K562 (cell line): Measurements from ENCODE around the gene YPEL1. TPM values are rescaled to one million over a fixed set of nuclear protein-coding genes. Genes with fewer than 3 reads are reported as not detected.

ENCODE experiments used
- ATAC-seq: fragments of 200-7000 bp; cut with Tn5 transposase; 3 replicates; pipeline ENCODE4 v1.9.1; 2020; ENCODE audit warnings: moderate library complexity
- BruUV-seq: library from RNA; stranded (reverse); fragments of 400-500 nt; replicated peaks from 2 replicates; lab custom pipeline; 2021; lab: Mats Ljungman, UMichigan
- CTCF ChIA-PET: fragments of 300-600 bp; formaldehyde crosslinking; extraction: SDS; loops from one replicate; lab custom pipeline; 2021; ENCODE audit warnings: low intra/inter-chr PET ratio; lab: Yijun Ruan, JAX
- POLR2A ChIA-PET: fragments of 300-600, 350-650 bp; sonication (Branson Sonifier 250); formaldehyde crosslinking; extraction: SDS; loops from one replicate; lab custom pipeline; 2021; ENCODE audit warnings: antibody characterized with exemption, inconsistent platforms; lab: Yijun Ruan, JAX
- DNase-seq, 4 experiments: peaks; one replicate each; pipeline versions ENCODE4 v3.0.0 to v3.0.0-alpha.2; 2011 to 2018; ENCODE audit warnings: low spot score in 3 of 4, mixed read lengths in 3 of 4; ENCODE audit errors: extremely low read depth in 1 of 4
- FAIRE-seq: peaks from 2 replicates; lab custom pipeline; 2011; peaks lifted over from hg19 to GRCh38; lab: Jason Lieb, UNC
- H2AFZ ChIP-seq: 2 replicates; pipeline ENCODE4 v1.6.0; 2011; ENCODE audit warnings: low read depth, low read length, control low read depth, inconsistent platforms
- H3K27ac ChIP-seq: fragments of 200-600 bp; 3 replicates; pipeline ENCODE4 v1.8.0; 2011; ENCODE audit warnings: low read depth, mild to moderate bottlenecking, control low read depth, inconsistent platforms, low read length, moderate library complexity, mixed read lengths; ENCODE audit errors: extremely low read depth
- H3K27me3 ChIP-seq, 2 experiments: fragments of 300-600 bp in 1 of 2; 2 replicates in 1 of 2; 3 replicates in 1 of 2; pipeline versions ENCODE4 v1.6.0 to v1.8.0; 2011; ENCODE audit warnings: inconsistent platforms in 2 of 2, low read length in 2 of 2, mild to moderate bottlenecking in 1 of 2, mixed read lengths in 1 of 2, moderate library complexity in 1 of 2; ENCODE audit not compliant: control insufficient read depth in 2 of 2, insufficient read depth in 2 of 2
- H3K36me3 ChIP-seq: fragments of 300-600 bp; 3 replicates; pipeline ENCODE4 v1.8.0; 2011; ENCODE audit warnings: mild to moderate bottlenecking, low read length, inconsistent platforms; ENCODE audit not compliant: control insufficient read depth, insufficient read depth
- H3K4me1 ChIP-seq, 2 experiments: fragments of 200-600 bp in 1 of 2; replicated peaks in 1 of 2; 2 replicates in 1 of 2; 3 replicates in 1 of 2; pipeline versions ENCODE4 v1.5.1 to v1.8.0; 2011; ENCODE audit warnings: inconsistent platforms in 2 of 2, low read length in 2 of 2, mild to moderate bottlenecking in 1 of 2, mixed read lengths in 1 of 2, moderate library complexity in 1 of 2; ENCODE audit not compliant: control insufficient read depth in 2 of 2, insufficient read depth in 2 of 2
- H3K4me2 ChIP-seq: 2 replicates; pipeline ENCODE4 v1.6.1; 2011; ENCODE audit warnings: low read length, control low read depth, inconsistent platforms, mixed read lengths; ENCODE audit not compliant: insufficient read depth
- H3K4me3 ChIP-seq: fragments of 200-600 bp; sonication (generic), shearing (Covaris generic); 2 replicates; pipeline ENCODE4 v1.5.1; 2016; ENCODE audit warnings: control low read depth, inconsistent platforms
- H3K79me2 ChIP-seq: fragments of 200-600 bp; 3 replicates; pipeline ENCODE4 v1.8.0; 2011; ENCODE audit warnings: low read length, inconsistent platforms; ENCODE audit not compliant: control insufficient read depth, insufficient read depth
- H3K9ac ChIP-seq, 2 experiments: 2 replicates each; pipeline versions ENCODE4 v1.6.0 to v1.6.1; 2011; ENCODE audit warnings: low read depth in 2 of 2, low read length in 2 of 2, control low read depth in 1 of 2, inconsistent platforms in 1 of 2, mild to moderate bottlenecking in 1 of 2, mixed read lengths in 1 of 2; ENCODE audit not compliant: insufficient read depth in 1 of 2
- H3K9me1 ChIP-seq: one replicate; pipeline ENCODE4 v1.6.0; 2011; ENCODE audit warnings: inconsistent platforms, mild to moderate bottlenecking, low read length, moderate library complexity; ENCODE audit not compliant: control insufficient read depth, insufficient read depth
- H3K9me3 ChIP-seq: replicated peaks from 2 replicates; pipeline ENCODE4 v1.5.1; 2011; ENCODE audit warnings: low read depth, low read length, inconsistent platforms; ENCODE audit not compliant: control insufficient read depth, insufficient read depth
- H4K20me1 ChIP-seq: replicated peaks from 2 replicates; pipeline ENCODE4 v1.6.1; 2011; ENCODE audit warnings: low read length, inconsistent platforms, mixed read lengths; ENCODE audit not compliant: control insufficient read depth, insufficient read depth
- DACH1 ChIP-seq: fragments of 450-650 bp; IDR thresholded peaks from 2 replicates; pipeline ENCODE4 v1.6.1; 2018; ENCODE audit not compliant: partially characterized antibody
- HEY1 ChIP-seq: fragments of 250-450 bp; sonication (Bioruptor Pico); IDR thresholded peaks from 2 replicates; pipeline ENCODE4 v1.5.0; 2020; ENCODE audit warnings: mild to moderate bottlenecking, moderate library complexity, borderline replicate concordance
- MAFK ChIP-seq: IDR thresholded peaks from 2 replicates; pipeline ENCODE4 v1.6.1; 2011; ENCODE audit warnings: low read length, improper control_type of control experiment
- NCOA1 ChIP-seq: fragments of 450-650 bp; IDR thresholded peaks from 2 replicates; pipeline ENCODE4 v1.6.1; 2016; ENCODE audit warnings: low read depth
- RBM15 ChIP-seq: fragments of 200-400 bp; formaldehyde crosslinking; IDR thresholded peaks from 2 replicates; pipeline ENCODE4 v1.6.1; 2018; ENCODE audit warnings: mild to moderate bottlenecking, low read length, moderate library complexity; ENCODE audit not compliant: insufficient read depth
- SIX5 ChIP-seq, 2 experiments: IDR thresholded peaks; 2 replicates each; pipeline ENCODE4 v1.6.1; 2011; ENCODE audit warnings: low read length in 2 of 2, borderline replicate concordance in 1 of 2, low read depth in 1 of 2, mild to moderate bottlenecking in 1 of 2, moderate library complexity in 1 of 2; ENCODE audit not compliant: insufficient read depth in 1 of 2
- SMC3 ChIP-seq: conservative IDR thresholded peaks from 2 replicates; pipeline ENCODE4 v1.6.1; 2011; ENCODE audit warnings: low read depth, low read length, improper control_type of control experiment; ENCODE audit not compliant: insufficient read depth
- SREBF1 ChIP-seq: fragments of 150-350 bp; IDR thresholded peaks from 2 replicates; pipeline ENCODE4 v1.6.1; 2014; ENCODE audit warnings: antibody characterized with exemption, low read depth, low read length, borderline replicate concordance
- TBP ChIP-seq: optimal IDR thresholded peaks from 2 replicates; pipeline ENCODE3; 2011; ENCODE audit warnings: low read depth, low read length, improper control_type of control experiment
- TEAD1 ChIP-seq, 2 experiments: fragments of 450-650 bp in 1 of 2; sonication (generic) in 1 of 2; formaldehyde crosslinking; IDR thresholded peaks; 2 replicates each; pipeline versions ENCODE4 v1.4.0 to v1.8.0; 2020 to 2022; ENCODE audit warnings: mild to moderate bottlenecking in 2 of 2, missing genetic modification reagents in 1 of 2
- TFAM ChIP-seq: fragments of 250-450 bp; sonication (Bioruptor Pico); conservative IDR thresholded peaks from 2 replicates; pipeline ENCODE4 v1.5.0; 2021; ENCODE audit warnings: mild to moderate bottlenecking, moderate library complexity
- XRCC5 ChIP-seq: fragments of 200-400 bp; formaldehyde crosslinking; IDR thresholded peaks from 2 replicates; pipeline ENCODE4 v1.6.1; 2017; ENCODE audit warnings: low read depth, mild to moderate bottlenecking, low read length
- ZNF512 ChIP-seq: IDR thresholded peaks from 2 replicates; pipeline ENCODE4 v1.6.1; 2016; ENCODE audit warnings: missing genetic modification characterization, missing compliant biosample characterization
- WGBS: fragments of 100-300 bp; shearing (Covaris generic); methylation state at CpG from one replicate; pipeline ENCODE4 v1.1.6; 2016; ENCODE audit warnings: low coverage, mixed read lengths; ENCODE audit not compliant: insufficient coverage; ENCODE audit errors: missing lambda C conversion rate; 5-methylcytosine and 5-hydroxymethylcytosine counted together
- in situ Hi-C: fragments of 300-500 bp; cut with MboI; formaldehyde crosslinking; loops from 4 replicates; pipeline ENCODE4 v1.15.0; 2018; ENCODE audit warnings: inconsistent platforms, mixed read lengths
- intact Hi-C: fragments of 100-400 bp; cut with micrococcal nuclease; formaldehyde crosslinking; loops from 2 replicates; pipeline ENCODE4 v1.14.2; 2022
- polyA plus RNA-seq, 8 experiments: library from polyadenylated mRNA; depleted of rRNA in 4 of 8; stranded (reverse) in 5 of 8; unstranded in 3 of 8; fragments of >200 nt; fragmentation: Nextera tagmentation in 2 of 8; fragmentation: Illumina TruSeq in 1 of 8; extraction: Ambion mirVana in 2 of 8; extraction: Trizol in 1 of 8; gene quantifications; 2 replicates each; pipeline versions ENCODE4 v1.2.1 to v1.2.3, GENCODE V29; 2011 to 2014; ENCODE audit warnings: inconsistent platforms in 1 of 8, missing spikeins in 1 of 8
- total RNA-seq, 7 experiments: library from RNA; depleted of rRNA in 6 of 7; stranded (reverse); fragments of >200 nt in 6 of 7; fragmentation: Illumina TruSeq in 2 of 7; extraction: Trizol in 2 of 7; gene quantifications; 2 replicates each; pipeline versions ENCODE4 v1.2.1 to v1.2.3, GENCODE V29; 2011 to 2021; ENCODE audit warnings: low replicate concordance in 1 of 7
- TF ChIP-seq, protein P1 (sequence below), 3 experiments: fragments of 200-800 bp in 1 of 3; sonication (Bioruptor generic) in 1 of 3; sonication (generic) in 1 of 3; formaldehyde crosslinking in 1 of 3; IDR thresholded peaks; 2 replicates each; pipeline versions ENCODE4 v1.6.1 to v1.8.0; 2016 to 2022; ENCODE audit warnings: mild to moderate bottlenecking in 2 of 3, missing compliant biosample characterization in 2 of 3, missing genetic modification characterization in 2 of 3, missing genetic modification reagents in 1 of 3
- TF ChIP-seq, protein P2 (sequence below): sonication (generic); formaldehyde crosslinking; IDR thresholded peaks from 2 replicates; pipeline ENCODE4 v1.8.1; 2022; ENCODE audit warnings: missing genetic modification reagents

YPEL1 gene
- total and polyA plus RNA-seq, 9 of the 15 experiments (the other 6 are each of a cell fraction or from before 2014, with no cell fraction given): 0.07 to 2.2 (median 0.46) TPM

DNA sequence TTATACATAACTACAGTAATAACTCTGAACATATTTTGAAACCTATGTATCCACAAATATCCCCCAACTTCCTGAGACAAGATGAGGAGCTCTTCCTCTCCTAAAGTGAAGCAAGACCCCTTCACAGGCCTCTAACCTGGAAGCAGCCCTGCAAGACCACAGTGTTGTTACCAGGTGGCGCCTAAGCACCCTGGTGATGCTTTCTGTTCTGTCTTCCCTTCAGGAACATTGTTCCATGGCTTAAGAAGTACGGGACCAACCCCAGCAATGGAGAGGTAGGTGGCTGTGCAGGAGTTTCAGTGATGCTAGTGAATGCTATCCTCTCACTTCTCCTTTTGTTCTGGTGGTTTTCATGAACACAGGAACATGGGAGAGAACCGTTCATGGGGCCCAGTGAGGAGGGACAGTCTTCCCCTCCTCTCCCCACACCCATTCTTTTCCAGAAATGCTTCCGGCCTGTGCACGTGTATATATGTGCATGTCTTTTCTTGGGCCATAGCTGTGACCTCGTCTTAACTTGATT is 63.4 kb downstream of the YPEL1 start:
- ChIA-PET POLR2A (interaction anchor here (0.7 to 5.8 kb wide), 9 partner anchors 9 to 1533 kb away, joined by 3 to 52 read pairs (median 5); partner anchors contain the start of gene SDF2L1), CTCF (interaction anchor here (1.3 kb wide), 1 partner anchor 266 kb away, joined by 4 read pairs; no protein-coding TSS in a partner anchor)
- Histone ChIP-seq H3K4me1 (peaks cover 4 to 13% of the 10 kb centered on the region in 2 experiments; a peak in 4 of 5 replicates), H3K79me2 (peaks cover 19% of the 10 kb centered on the region), H3K4me3 (no peak overlapping the region), H3K9me1 (peaks cover 8% of the 10 kb centered on the region), H4K20me1 (peaks cover 14% of the 10 kb centered on the region), H2AFZ (no peak overlapping the region), H3K27me3 (no peaks in the 10 kb centered on the region), H3K4me2 (no peak overlapping the region), H3K9me3 (no peaks in the 10 kb centered on the region), H3K27ac (no peak overlapping the region), H3K9ac (no peak overlapping the region), H3K36me3 (peaks cover 73% of the 10 kb centered on the region)
- FAIRE-seq: no peak
- DNase-seq: no peak
- ATAC-seq: no peak
- 76% methylated on average over 6 of the region's 6 CpGs for WGBS
- intact Hi-C loops (no loop called here), in situ Hi-C loops (loop anchor here (25.0 kb wide), 1 partner anchor 1335 kb away; no protein-coding TSS in a partner anchor)
- no TSS peak for BruUV-seq
- no peak for TF ChIP-seq SREBF1
- TF ChIP-seq, protein P1, sequence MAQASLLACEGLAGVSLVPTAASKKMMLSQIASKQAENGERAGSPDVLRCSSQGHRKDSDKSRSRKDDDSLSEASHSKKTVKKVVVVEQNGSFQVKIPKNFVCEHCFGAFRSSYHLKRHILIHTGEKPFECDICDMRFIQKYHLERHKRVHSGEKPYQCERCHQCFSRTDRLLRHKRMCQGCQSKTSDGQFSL (CRISPR knock-in tag; IDR thresholded peaks at IDR 0.05): no peak
- TF ChIP-seq, protein P1 (tag; IDR thresholded peaks at IDR 0.05): no peak
- TF ChIP-seq TBP: no peak
- TF ChIP-seq TEAD1 (CRISPR knock-in tag; IDR thresholded peaks at IDR 0.05): no peak
- no peak for TF ChIP-seq DACH1
- no peak for TF ChIP-seq ZNF512
- TF ChIP-seq HEY1: no peak
- TF ChIP-seq SIX5 (IDR thresholded peaks at IDR 0.05; ENCODE audit: borderline replicate concordance in 1 of 2, insufficient read depth in 1 of 2, low read depth in 1 of 2, low read length in 2 of 2): no peak
- TF ChIP-seq, protein P2, sequence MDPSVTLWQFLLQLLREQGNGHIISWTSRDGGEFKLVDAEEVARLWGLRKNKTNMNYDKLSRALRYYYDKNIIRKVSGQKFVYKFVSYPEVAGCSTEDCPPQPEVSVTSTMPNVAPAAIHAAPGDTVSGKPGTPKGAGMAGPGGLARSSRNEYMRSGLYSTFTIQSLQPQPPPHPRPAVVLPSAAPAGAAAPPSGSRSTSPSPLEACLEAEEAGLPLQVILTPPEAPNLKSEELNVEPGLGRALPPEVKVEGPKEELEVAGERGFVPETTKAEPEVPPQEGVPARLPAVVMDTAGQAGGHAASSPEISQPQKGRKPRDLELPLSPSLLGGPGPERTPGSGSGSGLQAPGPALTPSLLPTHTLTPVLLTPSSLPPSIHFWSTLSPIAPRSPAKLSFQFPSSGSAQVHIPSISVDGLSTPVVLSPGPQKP (CRISPR knock-in tag): no peak
- 0 out of 2 replicates have a peak, but pooled peaks have one; percentile 20 for TF ChIP-seq SMC3
- no peak for TF ChIP-seq TFAM
- no peak for TF ChIP-seq XRCC5
- no peak for TF ChIP-seq RBM15
- peak; percentile 24; the same call in 1 of the 2 replicates for TF ChIP-seq MAFK
- TF ChIP-seq NCOA1: no peak
